SK-N-SH treated with all-trans-retinoic acid at 6 μM for 48 hours (cell line): ENCODE data around the gene BRINP1.

Experiments used
- ARNTL ChIP-seq: fragments of 450-650 bp; formaldehyde crosslinking; IDR thresholded peaks from 2 replicates; pipeline ENCODE4 v1.5.0; 2020; ENCODE audit warnings: low read depth, mild to moderate bottlenecking, moderate library complexity, borderline replicate concordance
- CREB5 ChIP-seq: fragments of 250-450 bp; sonication (Bioruptor Pico); IDR thresholded peaks from 2 replicates; pipeline ENCODE4 v1.5.1; 2020; ENCODE audit warnings: low read depth, mild to moderate bottlenecking, moderate library complexity
- CSDC2 ChIP-seq: fragments of 250-450 bp; sonication (Bioruptor Pico); IDR thresholded peaks from 2 replicates; pipeline ENCODE4 v1.5.0; 2020; ENCODE audit warnings: mild to moderate bottlenecking, moderate library complexity
- CSRNP3 ChIP-seq: fragments of 250-450 bp; sonication (Bioruptor Pico); IDR thresholded peaks from 2 replicates; pipeline ENCODE4 v1.5.1; 2021; ENCODE audit warnings: mild to moderate bottlenecking, moderate library complexity
- GLIS3 ChIP-seq: fragments of 250-450 bp; sonication (Bioruptor Pico); IDR thresholded peaks from 2 replicates; pipeline ENCODE4 v1.5.0; 2020; ENCODE audit warnings: mild to moderate bottlenecking, moderate library complexity
- PATZ1 ChIP-seq: fragments of 250-450 bp; sonication (Bioruptor Pico); IDR thresholded peaks from 2 replicates; pipeline ENCODE4 v1.8.0; 2020; ENCODE audit warnings: mild to moderate bottlenecking, moderate library complexity, borderline replicate concordance
- POU6F1 ChIP-seq: fragments of 250-450 bp; sonication (Bioruptor Pico); IDR thresholded peaks from 2 replicates; pipeline ENCODE4 v1.8.0; 2021; ENCODE audit warnings: low read depth, mild to moderate bottlenecking, moderate library complexity, borderline replicate concordance
- PPARA ChIP-seq: fragments of 250-450 bp; sonication (Bioruptor Pico); IDR thresholded peaks from 2 replicates; pipeline ENCODE4 v1.5.0; 2020; ENCODE audit warnings: mild to moderate bottlenecking, borderline replicate concordance
- SNAI2 ChIP-seq: fragments of 250-450 bp; sonication (Bioruptor Pico); IDR thresholded peaks from 2 replicates; pipeline ENCODE4 v1.5.0; 2020; ENCODE audit warnings: mild to moderate bottlenecking, moderate library complexity
- TCF4 ChIP-seq: fragments of 250-450 bp; sonication (Bioruptor Pico); IDR thresholded peaks from 2 replicates; pipeline ENCODE4 v1.8.0; 2021; ENCODE audit warnings: mild to moderate bottlenecking, moderate library complexity, borderline replicate concordance
- ZC3H10 ChIP-seq: fragments of 250-450 bp; sonication (Bioruptor Pico); IDR thresholded peaks from 2 replicates; pipeline ENCODE4 v1.5.1; 2021; ENCODE audit warnings: mild to moderate bottlenecking, moderate library complexity
- ZFP3 ChIP-seq: fragments of 250-450 bp; sonication (Bioruptor Pico); IDR thresholded peaks from 2 replicates; pipeline ENCODE4 v1.5.0; 2020; ENCODE audit warnings: mild to moderate bottlenecking, moderate library complexity
- ZFP30 ChIP-seq: fragments of 450-650 bp; formaldehyde crosslinking; IDR thresholded peaks from 2 replicates; pipeline ENCODE4 v1.5.0; 2022; ENCODE audit warnings: mild to moderate bottlenecking, moderate library complexity

GRCh38 chr9:119368681-119369581 lies at the start of gene BRINP1:
- TF ChIP-seq CREB5 (CRISPR knock-in tag) (no peak), PATZ1 (no peak), TCF4 (CRISPR knock-in tag) (no peak), POU6F1 (no peak), ZC3H10 (CRISPR knock-in tag) (no peak), PPARA (CRISPR knock-in tag) (no peak), ZFP30 (CRISPR knock-in tag) (no peak), CSRNP3 (CRISPR knock-in tag) (no peak), ZFP3 (CRISPR knock-in tag) (no peak), SNAI2 (CRISPR knock-in tag) (no peak), ARNTL (CRISPR knock-in tag) (no peak), CSDC2 (CRISPR knock-in tag) (no peak), GLIS3 (CRISPR knock-in tag) (no peak)
